GM23338 (cell line): Measurements from ENCODE around the gene MMADHC. TPM values are rescaled to one million over a fixed set of nuclear protein-coding genes. Genes with fewer than 3 reads are reported as not detected.

Source experiments
- ATAC-seq: fragments of 200-7000 bp; cut with Tn5 transposase; 3 replicates; pipeline ENCODE4 v1.9.1; 2020
- DNase-seq: peaks from one replicate; pipeline ENCODE4 v3.0.0-alpha.2; 2015; ENCODE audit warnings: low spot score
- H2AFZ ChIP-seq: fragments of 200-600 bp; sonication (generic); 2 replicates; pipeline ENCODE4 v1.8.0; 2016; ENCODE audit warnings: antibody characterized with exemption, mild to moderate bottlenecking, moderate library complexity
- H3F3A ChIP-seq: fragments of 200-600 bp; sonication (generic); replicated peaks from 2 replicates; pipeline ENCODE4 v1.8.0; 2017; ENCODE audit warnings: antibody characterized with exemption, mixed run types, low read depth
- H3K27ac ChIP-seq: fragments of 200-600 bp; sonication (generic); 2 replicates; pipeline ENCODE4 v1.6.1; 2016; ENCODE audit warnings: low read depth
- H3K27me3 ChIP-seq: fragments of 200-600 bp; sonication (generic); 2 replicates; pipeline ENCODE4 v1.8.0; 2016; ENCODE audit warnings: mild to moderate bottlenecking, mixed run types, moderate library complexity; ENCODE audit not compliant: insufficient read depth
- H3K36me3 ChIP-seq: fragments of 200-600 bp; sonication (generic); 2 replicates; pipeline ENCODE4 v1.8.0; 2016; ENCODE audit warnings: mild to moderate bottlenecking; ENCODE audit not compliant: insufficient read depth
- H3K4me1 ChIP-seq: fragments of 200-600 bp; sonication (generic); 2 replicates; pipeline ENCODE4 v1.8.0; 2016; ENCODE audit warnings: mild to moderate bottlenecking, moderate library complexity; ENCODE audit not compliant: insufficient read depth
- H3K4me2 ChIP-seq: fragments of 200-600 bp; sonication (generic); 2 replicates; pipeline ENCODE4 v1.7.1; 2017; ENCODE audit warnings: mixed run types
- H3K4me3 ChIP-seq: fragments of 200-600 bp; sonication (generic); 2 replicates; pipeline ENCODE4 v1.6.1; 2016; ENCODE audit warnings: mixed run types
- H3K79me2 ChIP-seq: fragments of 200-600 bp; sonication (generic); replicated peaks from 2 replicates; pipeline ENCODE4 v1.8.0; 2017; ENCODE audit warnings: mild to moderate bottlenecking; ENCODE audit not compliant: insufficient read depth
- H3K9me2 ChIP-seq: fragments of 200-600 bp; sonication (generic); 2 replicates; pipeline ENCODE4 v1.8.0; 2017; ENCODE audit not compliant: insufficient read depth
- H4K20me1 ChIP-seq: fragments of 200-600 bp; sonication (generic); replicated peaks from 2 replicates; pipeline ENCODE4 v1.8.0; 2017; ENCODE audit warnings: mild to moderate bottlenecking; ENCODE audit not compliant: insufficient read depth
- H3K27ac Mint-ChIP-seq: 2 replicates; pipeline ENCODE4 v1.8.0; 2020; ENCODE audit warnings: inconsistent platforms, mild to moderate bottlenecking, moderate library complexity, mixed read lengths
- H3K27me3 Mint-ChIP-seq: 3 replicates; pipeline ENCODE4 v1.8.0; 2022; ENCODE audit warnings: low read depth, mild to moderate bottlenecking, moderate library complexity, mixed read lengths, inconsistent platforms; ENCODE audit not compliant: insufficient read depth, poor library complexity
- H3K36me3 Mint-ChIP-seq: 3 replicates; pipeline ENCODE4 v1.8.0; 2021; ENCODE audit warnings: low read depth, mild to moderate bottlenecking, inconsistent platforms, moderate library complexity, mixed read lengths
- H3K4me1 Mint-ChIP-seq: 3 replicates; pipeline ENCODE4 v1.8.0; 2020; ENCODE audit warnings: mild to moderate bottlenecking, inconsistent platforms, mixed read lengths
- H3K4me3 Mint-ChIP-seq: 3 replicates; pipeline ENCODE4 v1.8.0; 2021; ENCODE audit warnings: moderate library complexity, mild to moderate bottlenecking, inconsistent platforms, mixed read lengths
- H3K9me3 Mint-ChIP-seq: 3 replicates; pipeline ENCODE4 v1.8.0; 2020; ENCODE audit warnings: moderate library complexity, mild to moderate bottlenecking, inconsistent platforms, mixed read lengths
- CREB1 ChIP-seq: fragments of 250-450 bp; sonication (Bioruptor Pico); IDR thresholded peaks from 2 replicates; pipeline ENCODE4 v1.5.0; 2020; ENCODE audit warnings: low read depth, mild to moderate bottlenecking, moderate library complexity
- CTCF ChIP-seq, 2 experiments: fragments of 200-600 bp in 1 of 2; sonication (generic) in 1 of 2; conservative IDR thresholded peaks; 2 replicates each; pipeline versions ENCODE4 v1.5.1 to v1.6.1; 2016 to 2017; ENCODE audit warnings: antibody characterized with exemption in 2 of 2, low read depth in 2 of 2, mild to moderate bottlenecking in 2 of 2, moderate library complexity in 1 of 2
- ETS1 ChIP-seq: IDR thresholded peaks from 2 replicates; pipeline ENCODE4 v1.6.1; 2016; ENCODE audit warnings: antibody characterized with exemption
- EZH2 ChIP-seq: fragments of 200-600 bp; sonication (generic); IDR thresholded peaks from one replicate; pipeline ENCODE4 v1.8.0; 2017; ENCODE audit warnings: antibody characterized with exemption, mild to moderate bottlenecking, low read depth; ENCODE audit not compliant: unreplicated experiment
- POLR2AphosphoS5 ChIP-seq: IDR thresholded peaks from 2 replicates; pipeline ENCODE4 v1.6.1; 2016; ENCODE audit warnings: antibody characterized with exemption, low read depth
- polyA plus RNA-seq: library from polyadenylated mRNA; unstranded; fragments of >200 nt; fragmentation: Nextera tagmentation; extraction: Ambion mirVana; gene quantifications from 2 replicates; pipeline ENCODE4 v1.2.1, GENCODE V29; 2016
- total RNA-seq: library from RNA; depleted of rRNA; stranded (reverse); fragments of >200 nt; shearing (Covaris generic); gene quantifications from 2 replicates; pipeline ENCODE4 v1.2.3, GENCODE V29; 2014
- TF ChIP-seq, protein P1 (sequence below): fragments of 250-450 bp; sonication (Bioruptor Pico); IDR thresholded peaks from 2 replicates; pipeline ENCODE4 v1.5.0; 2020; ENCODE audit warnings: mild to moderate bottlenecking, moderate library complexity

The MMADHC gene
- total and polyA plus RNA-seq, 2 experiments from 2014 or later: 135 to 163 TPM

- TF ChIP-seq, protein P1, sequence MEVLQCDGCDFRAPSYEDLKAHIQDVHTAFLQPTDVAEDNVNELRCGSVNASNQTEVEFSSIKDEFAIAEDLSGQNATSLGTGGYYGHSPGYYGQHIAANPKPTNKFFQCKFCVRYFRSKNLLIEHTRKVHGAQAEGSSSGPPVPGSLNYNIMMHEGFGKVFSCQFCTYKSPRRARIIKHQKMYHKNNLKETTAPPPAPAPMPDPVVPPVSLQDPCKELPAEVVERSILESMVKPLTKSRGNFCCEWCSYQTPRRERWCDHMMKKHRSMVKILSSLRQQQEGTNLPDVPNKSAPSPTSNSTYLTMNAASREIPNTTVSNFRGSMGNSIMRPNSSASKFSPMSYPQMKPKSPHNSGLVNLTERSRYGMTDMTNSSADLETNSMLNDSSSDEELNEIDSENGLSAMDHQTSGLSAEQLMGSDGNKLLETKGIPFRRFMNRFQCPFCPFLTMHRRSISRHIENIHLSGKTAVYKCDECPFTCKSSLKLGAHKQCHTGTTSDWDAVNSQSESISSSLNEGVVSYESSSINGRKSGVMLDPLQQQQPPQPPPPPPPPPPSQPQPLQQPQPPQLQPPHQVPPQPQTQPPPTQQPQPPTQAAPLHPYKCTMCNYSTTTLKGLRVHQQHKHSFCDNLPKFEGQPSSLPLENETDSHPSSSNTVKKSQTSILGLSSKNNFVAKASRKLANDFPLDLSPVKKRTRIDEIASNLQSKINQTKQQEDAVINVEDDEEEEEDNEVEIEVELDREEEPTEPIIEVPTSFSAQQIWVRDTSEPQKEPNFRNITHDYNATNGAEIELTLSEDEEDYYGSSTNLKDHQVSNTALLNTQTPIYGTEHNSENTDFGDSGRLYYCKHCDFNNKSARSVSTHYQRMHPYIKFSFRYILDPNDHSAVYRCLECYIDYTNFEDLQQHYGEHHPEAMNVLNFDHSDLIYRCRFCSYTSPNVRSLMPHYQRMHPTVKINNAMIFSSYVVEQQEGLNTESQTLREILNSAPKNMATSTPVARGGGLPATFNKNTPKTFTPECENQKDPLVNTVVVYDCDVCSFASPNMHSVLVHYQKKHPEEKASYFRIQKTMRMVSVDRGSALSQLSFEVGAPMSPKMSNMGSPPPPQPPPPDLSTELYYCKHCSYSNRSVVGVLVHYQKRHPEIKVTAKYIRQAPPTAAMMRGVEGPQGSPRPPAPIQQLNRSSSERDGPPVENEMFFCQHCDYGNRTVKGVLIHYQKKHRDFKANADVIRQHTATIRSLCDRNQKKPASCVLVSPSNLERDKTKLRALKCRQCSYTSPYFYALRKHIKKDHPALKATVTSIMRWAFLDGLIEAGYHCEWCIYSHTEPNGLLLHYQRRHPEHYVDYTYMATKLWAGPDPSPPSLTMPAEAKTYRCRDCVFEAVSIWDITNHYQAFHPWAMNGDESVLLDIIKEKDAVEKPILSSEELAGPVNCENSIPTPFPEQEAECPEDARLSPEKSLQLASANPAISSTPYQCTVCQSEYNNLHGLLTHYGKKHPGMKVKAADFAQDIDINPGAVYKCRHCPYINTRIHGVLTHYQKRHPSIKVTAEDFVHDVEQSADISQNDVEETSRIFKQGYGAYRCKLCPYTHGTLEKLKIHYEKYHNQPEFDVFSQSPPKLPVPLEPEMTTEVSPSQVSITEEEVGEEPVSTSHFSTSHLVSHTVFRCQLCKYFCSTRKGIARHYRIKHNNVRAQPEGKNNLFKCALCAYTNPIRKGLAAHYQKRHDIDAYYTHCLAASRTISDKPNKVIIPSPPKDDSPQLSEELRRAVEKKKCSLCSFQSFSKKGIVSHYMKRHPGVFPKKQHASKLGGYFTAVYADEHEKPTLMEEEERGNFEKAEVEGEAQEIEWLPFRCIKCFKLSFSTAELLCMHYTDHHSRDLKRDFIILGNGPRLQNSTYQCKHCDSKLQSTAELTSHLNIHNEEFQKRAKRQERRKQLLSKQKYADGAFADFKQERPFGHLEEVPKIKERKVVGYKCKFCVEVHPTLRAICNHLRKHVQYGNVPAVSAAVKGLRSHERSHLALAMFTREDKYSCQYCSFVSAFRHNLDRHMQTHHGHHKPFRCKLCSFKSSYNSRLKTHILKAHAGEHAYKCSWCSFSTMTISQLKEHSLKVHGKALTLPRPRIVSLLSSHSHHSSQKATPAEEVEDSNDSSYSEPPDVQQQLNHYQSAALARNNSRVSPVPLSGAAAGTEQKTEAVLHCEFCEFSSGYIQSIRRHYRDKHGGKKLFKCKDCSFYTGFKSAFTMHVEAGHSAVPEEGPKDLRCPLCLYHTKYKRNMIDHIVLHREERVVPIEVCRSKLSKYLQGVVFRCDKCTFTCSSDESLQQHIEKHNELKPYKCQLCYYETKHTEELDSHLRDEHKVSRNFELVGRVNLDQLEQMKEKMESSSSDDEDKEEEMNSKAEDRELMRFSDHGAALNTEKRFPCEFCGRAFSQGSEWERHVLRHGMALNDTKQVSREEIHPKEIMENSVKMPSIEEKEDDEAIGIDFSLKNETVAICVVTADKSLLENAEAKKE (CRISPR knock-in tag): no peak
- TF ChIP-seq POLR2AphosphoS5 (no peak), CTCF (conservative IDR thresholded peaks at IDR 0.05; ENCODE audit: low read depth in 2 of 2) (no peak), ETS1 (no peak), EZH2 (no peak), CREB1 (CRISPR knock-in tag) (no peak)
These were observed 50.9 kb downstream of the MMADHC start (continued) for GRCh38 chr2:149536649-149537048.

GRCh38 chr2:149534674-149535073, 52.9 kb downstream of the MMADHC start:
- Histone ChIP-seq H3F3A (no peaks in the 10 kb centered on the region), H3K36me3 (no peaks in the 10 kb centered on the region), H4K20me1 (no peaks in the 10 kb centered on the region), H3K27me3 (no peaks in the 10 kb centered on the region), H3K4me1 (no peaks in the 10 kb centered on the region), H2AFZ (no peak overlapping the region), H3K4me3 (no peak overlapping the region), H3K4me2 (no peak overlapping the region), H3K9me2 (peaks cover 12% of the 10 kb centered on the region), H3K27ac (no peak overlapping the region), H3K79me2 (no peaks in the 10 kb centered on the region)
- H3K27ac Mint-ChIP-seq: no peak overlapping the region
- ATAC-seq: no peak
- no peaks in the 10 kb centered on the region for H3K4me1 Mint-ChIP-seq
- DNase-seq: no peak
- no peaks in the 10 kb centered on the region for H3K9me3 Mint-ChIP-seq
- no peaks in the 10 kb centered on the region for H3K27me3 Mint-ChIP-seq
- H3K4me3 Mint-ChIP-seq: no peak overlapping the region
- no peaks in the 10 kb centered on the region for H3K36me3 Mint-ChIP-seq
- TF ChIP-seq CTCF (conservative IDR thresholded peaks at IDR 0.05; ENCODE audit: low read depth in 2 of 2): no peak
- no peak for TF ChIP-seq CREB1 (CRISPR knock-in tag)
